ENCODE data around the gene CCDC171. TPM values are rescaled to one million over a fixed set of nuclear protein-coding genes. Genes with fewer than 3 reads are reported as not detected.

CCDC171 gene
- total RNA-seq, 2 donors from 2014 or later = 2.3 TPM

DNA sequence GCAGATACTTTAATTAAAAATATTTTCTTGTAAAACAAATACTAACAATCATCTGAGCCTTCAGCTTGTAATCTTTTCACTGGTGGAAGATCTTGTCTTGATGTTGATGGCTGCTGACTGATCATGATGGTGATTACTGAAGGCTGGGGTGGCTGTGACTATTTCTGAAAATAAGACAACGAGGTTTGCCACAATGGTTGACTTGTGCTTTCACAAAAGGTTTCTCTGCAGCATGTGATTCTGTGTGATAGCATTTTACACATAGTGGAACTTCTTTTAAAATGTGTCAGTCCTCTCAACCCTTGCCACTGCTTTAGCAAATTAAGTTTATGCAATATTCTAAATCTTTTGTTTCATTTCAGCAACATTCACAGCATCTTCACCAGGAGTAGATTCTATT is 461.0 kb downstream of the CCDC171 start:
- intact Hi-C loops (cut with DNase I) = no loop called here
- no peak for DNase-seq
- no peaks in the 10 kb centered on the region for H3K4me1 ChIP-seq

DNA sequence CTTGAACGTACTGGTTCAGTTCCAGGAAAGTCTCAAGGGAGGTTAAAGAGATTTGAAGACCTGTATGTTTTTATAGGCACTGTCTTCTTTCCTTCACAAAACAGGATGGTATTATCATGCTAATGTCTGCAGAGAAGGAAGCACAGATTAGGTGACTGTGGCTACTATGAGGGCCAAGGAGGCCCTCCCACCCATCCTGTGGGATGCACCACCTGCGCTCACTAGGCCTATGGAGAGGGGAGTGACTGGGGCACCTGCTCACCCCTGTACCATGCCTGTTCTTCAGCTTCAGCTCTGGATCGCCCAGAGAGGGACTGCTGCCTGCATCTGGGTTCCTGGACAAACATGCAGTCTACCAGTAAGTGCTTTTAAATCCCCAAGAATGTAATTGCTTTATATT is 469.4 kb downstream of the CCDC171 start:
- no peak for DNase-seq
- H3K4me3 ChIP-seq = no peak overlapping the region
- H3K27ac ChIP-seq = no peak overlapping the region
- no peaks in the 10 kb centered on the region for H3K36me3 ChIP-seq
- H3K4me1 ChIP-seq = no peaks in the 10 kb centered on the region
- H3K9ac ChIP-seq (ENCODE audit: low read depth in 2 of 2, low read length in 2 of 2) = no peak overlapping the region
- H3K27me3 ChIP-seq = no peaks in the 10 kb centered on the region
- H3K9me3 ChIP-seq = no peaks in the 10 kb centered on the region
- intact Hi-C loops (cut with DNase I) = no loop called here
- TF ChIP-seq, protein P1, sequence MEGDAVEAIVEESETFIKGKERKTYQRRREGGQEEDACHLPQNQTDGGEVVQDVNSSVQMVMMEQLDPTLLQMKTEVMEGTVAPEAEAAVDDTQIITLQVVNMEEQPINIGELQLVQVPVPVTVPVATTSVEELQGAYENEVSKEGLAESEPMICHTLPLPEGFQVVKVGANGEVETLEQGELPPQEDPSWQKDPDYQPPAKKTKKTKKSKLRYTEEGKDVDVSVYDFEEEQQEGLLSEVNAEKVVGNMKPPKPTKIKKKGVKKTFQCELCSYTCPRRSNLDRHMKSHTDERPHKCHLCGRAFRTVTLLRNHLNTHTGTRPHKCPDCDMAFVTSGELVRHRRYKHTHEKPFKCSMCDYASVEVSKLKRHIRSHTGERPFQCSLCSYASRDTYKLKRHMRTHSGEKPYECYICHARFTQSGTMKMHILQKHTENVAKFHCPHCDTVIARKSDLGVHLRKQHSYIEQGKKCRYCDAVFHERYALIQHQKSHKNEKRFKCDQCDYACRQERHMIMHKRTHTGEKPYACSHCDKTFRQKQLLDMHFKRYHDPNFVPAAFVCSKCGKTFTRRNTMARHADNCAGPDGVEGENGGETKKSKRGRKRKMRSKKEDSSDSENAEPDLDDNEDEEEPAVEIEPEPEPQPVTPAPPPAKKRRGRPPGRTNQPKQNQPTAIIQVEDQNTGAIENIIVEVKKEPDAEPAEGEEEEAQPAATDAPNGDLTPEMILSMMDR (IDR thresholded peaks at IDR 0.05) = no peak

More for the DNA sequence above, 461.0 kb downstream of the CCDC171 start:
- no peaks in the 10 kb centered on the region for H3K27me3 ChIP-seq
- H3K9ac ChIP-seq (ENCODE audit: low read depth in 2 of 2, low read length in 2 of 2) = no peak overlapping the region
- H3K27ac ChIP-seq = no peak overlapping the region
- H3K9me3 ChIP-seq = no peaks in the 10 kb centered on the region
- no peak overlapping the region for H3K4me3 ChIP-seq
- H3K36me3 ChIP-seq = no peaks in the 10 kb centered on the region
- TF ChIP-seq, protein P1 (IDR thresholded peaks at IDR 0.05) = no peak

DNA sequence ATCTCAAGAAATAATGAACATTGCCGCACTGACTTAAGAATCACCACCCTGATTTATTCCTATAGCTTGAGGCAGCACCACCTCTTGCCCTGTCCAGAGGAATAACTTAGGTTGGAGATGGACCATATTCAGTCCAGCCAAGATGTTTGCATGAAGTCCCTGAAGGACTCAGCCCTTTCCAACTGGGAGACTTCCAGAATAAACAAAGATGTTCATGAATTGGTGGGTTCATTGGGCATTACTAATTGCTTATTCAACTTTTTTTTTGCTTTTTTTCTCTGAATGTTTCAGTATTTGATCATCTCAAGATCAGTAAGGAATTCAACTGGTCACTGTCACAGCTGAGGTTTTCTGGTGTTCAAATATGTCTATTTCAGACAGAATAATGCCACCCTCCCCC is 470.6 kb downstream of the CCDC171 start:
- H3K9me3 ChIP-seq = no peaks in the 10 kb centered on the region
- H3K27me3 ChIP-seq = no peaks in the 10 kb centered on the region
- no peak overlapping the region for H3K4me3 ChIP-seq
- DNase-seq = no peak
- intact Hi-C loops (cut with DNase I) = no loop called here
- H3K27ac ChIP-seq = no peak overlapping the region
- H3K9ac ChIP-seq (ENCODE audit: low read depth in 2 of 2, low read length in 2 of 2) = no peak overlapping the region
- no peaks in the 10 kb centered on the region for H3K4me1 ChIP-seq
- TF ChIP-seq, protein P1 (IDR thresholded peaks at IDR 0.05) = no peak
- H3K36me3 ChIP-seq = no peaks in the 10 kb centered on the region

Other genes with a start within 250 kb of the CCDC171 start
- 10 to 100 TPM; 27.2 to 32.2 TPM for gene TTC39B, start 245.8 kb upstream of the CCDC171 start, total RNA-seq
- gene SNAPC3, start 130.2 kb upstream of the CCDC171 start, total RNA-seq = 10 to 100 TPM; 36.9 to 56.6 TPM
- 10 to 100 TPM; 25.5 to 41.2 TPM for gene PSIP1, start 42.1 kb upstream of the CCDC171 start, total RNA-seq

All from colonic mucosa (tissue), 4 donors.